ENCODE measurements around the gene GLYR1. TPM values are rescaled to one million over a fixed set of nuclear protein-coding genes. Genes with fewer than 3 reads are reported as not detected.

Gene GLYR1
- polyA plus RNA-seq, 2 of the 4 experiments (the other 2 are of a cell fraction), result 37.1 to 55.1 TPM

- FAIRE-seq (no peak), ATAC-seq (no peak), DNase-seq (ENCODE audit: low read depth in 1 of 2, low spot score in 1 of 2) (no peak)
- ChIA-PET CTCF (interaction anchor here (0.6 to 1.1 kb wide), 2 partner anchors 9 to 24 kb away, joined by 3 read pairs; no protein-coding TSS in a partner anchor), POLR2A (interaction anchor here (1.7 kb wide), 1 partner anchor 27 kb away, joined by 4 read pairs; no protein-coding TSS in a partner anchor)
- no peak overlapping the region for H3K27ac ChIP-seq
- no peak for TF ChIP-seq JUN (IDR thresholded peaks at IDR 0.05)
- no peak for TF ChIP-seq CTCF (IDR thresholded peaks at IDR 0.05)
- TF ChIP-seq RNF2 (IDR thresholded peaks at IDR 0.05; ENCODE audit: borderline replicate concordance, low read depth), result no peak
- no peak for TF ChIP-seq HEYL (CRISPR knock-in tag; IDR thresholded peaks at IDR 0.05)
- TF ChIP-seq MAFK (IDR thresholded peaks at IDR 0.05; ENCODE audit: partially characterized antibody), result no peak
- no peak for TF ChIP-seq USF2 (IDR thresholded peaks at IDR 0.05)
- TF ChIP-seq RAD21 (conservative IDR thresholded peaks at IDR 0.05 in 1 of 2, IDR thresholded peaks at IDR 0.05 in 1 of 2), result no peak
- no peak for TF ChIP-seq CHD2 (IDR thresholded peaks at IDR 0.05; ENCODE audit: low read length, partially characterized antibody)
- TF ChIP-seq TP53 (CRISPR knock-in tag; IDR thresholded peaks at IDR 0.05), result no peak
- TF ChIP-seq PBX3 (IDR thresholded peaks at IDR 0.05), result no peak
- no peak for TF ChIP-seq KDM5A (IDR thresholded peaks at IDR 0.05)
- no peak for TF ChIP-seq EHF (CRISPR knock-in tag; IDR thresholded peaks at IDR 0.05)
- no peak for TF ChIP-seq HOXB5 (CRISPR knock-in tag; IDR thresholded peaks at IDR 0.05)
- TF ChIP-seq HOXB13 (CRISPR knock-in tag; IDR thresholded peaks at IDR 0.05; ENCODE audit: low read depth), result no peak
- TF ChIP-seq REST (IDR thresholded peaks at IDR 0.05), result no peak
- TF ChIP-seq KDM1A (IDR thresholded peaks at IDR 0.05; ENCODE audit: low read depth), result no peak
- no peak for TF ChIP-seq EP300 (IDR thresholded peaks at IDR 0.05)
- no peak for TF ChIP-seq ZNF302 (CRISPR knock-in tag; IDR thresholded peaks at IDR 0.05)
- TF ChIP-seq FOSB (CRISPR knock-in tag; IDR thresholded peaks at IDR 0.05), result no peak
- peaks cover under 1% of the 10 kb centered on the region; the same call in 1 of the 3 replicates for H3K4me1 ChIP-seq
- 85% methylated on average over 19 of the region's 30 CpGs for WGBS (ENCODE audit: missing lambda C conversion rate)
- no peak overlapping the region for H3K4me2 ChIP-seq
- no peaks in the 10 kb centered on the region for H3K9me3 ChIP-seq
- H3K4me3 ChIP-seq, result no peak overlapping the region
Observed at GRCh38 chr16:4795828-4796572, 51.1 kb downstream of the GLYR1 start.

Measured in A549 (cell line).